ENCODE measurements around the gene XCL2. TPM values are rescaled to one million over a fixed set of nuclear protein-coding genes. Genes with fewer than 3 reads are reported as not detected.
A peak's percentile ranks its signal among the peaks of the same experiment; 100 is the strongest.

The XCL2 gene
- total and polyA plus RNA-seq, 2 experiments from 2014 or later, result 0.35 TPM; not detected in 1

- DNase-seq (ENCODE audit: low read depth in 1 of 2, low spot score in 1 of 2), result no peak
- Histone ChIP-seq H3K9me3 (ENCODE audit: low read depth) (no peaks in the 10 kb centered on the region), H3K27ac (peak overlapping the region; percentile 97), H3K36me3 (no peaks in the 10 kb centered on the region), H3K4me1 (ENCODE audit: low read depth) (peaks cover 53% of the 10 kb centered on the region), H3K27me3 (no peaks in the 10 kb centered on the region), H3K4me3 (no peak overlapping the region)
- TF ChIP-seq CTCF (IDR thresholded peaks at IDR 0.05; ENCODE audit: low read depth, low read length), result no peak
Measured at GRCh38 chr1:168499688-168500049, 44.1 kb downstream of the XCL2 start.

- H3K4me3 ChIP-seq, result no peak overlapping the region
- no peak for TF ChIP-seq CTCF (IDR thresholded peaks at IDR 0.05; ENCODE audit: low read depth, low read length)
- no peaks in the 10 kb centered on the region for H3K27me3 ChIP-seq
- H3K36me3 ChIP-seq, result no peaks in the 10 kb centered on the region
- peaks cover 53% of the 10 kb centered on the region for H3K4me1 ChIP-seq (ENCODE audit: low read depth)
- no peaks in the 10 kb centered on the region for H3K9me3 ChIP-seq (ENCODE audit: low read depth)
- DNase-seq (ENCODE audit: low read depth in 1 of 2, low spot score in 1 of 2), result peak in 1 of 2 donors; percentile 52
- H3K27ac ChIP-seq, result peak overlapping the region; percentile 97
Measured at GRCh38 chr1:168498956-168499687, 44.7 kb downstream of the XCL2 start.

GRCh38 chr1:168498159-168498631 is 45.6 kb downstream of the XCL2 start:
- no peak overlapping the region for H3K4me3 ChIP-seq
- TF ChIP-seq CTCF (IDR thresholded peaks at IDR 0.05; ENCODE audit: low read depth, low read length), result no peak
- H3K27me3 ChIP-seq, result no peaks in the 10 kb centered on the region
- DNase-seq (ENCODE audit: low read depth in 1 of 2, low spot score in 1 of 2), result peak; percentile 87 to 95
- H3K4me1 ChIP-seq (ENCODE audit: low read depth), result peaks cover 53% of the 10 kb centered on the region
- H3K36me3 ChIP-seq, result no peaks in the 10 kb centered on the region
- H3K27ac ChIP-seq, result peak overlapping the region; percentile 97
- H3K9me3 ChIP-seq (ENCODE audit: low read depth), result no peaks in the 10 kb centered on the region

- H3K4me3 ChIP-seq, result no peak overlapping the region
- DNase-seq (ENCODE audit: low read depth in 1 of 2, low spot score in 1 of 2), result peak in 1 of 2 donors; percentile 27
- peak overlapping the region; percentile 97 for H3K27ac ChIP-seq
- no peaks in the 10 kb centered on the region for H3K27me3 ChIP-seq
- no peak for TF ChIP-seq CTCF (IDR thresholded peaks at IDR 0.05; ENCODE audit: low read depth, low read length)
- H3K4me1 ChIP-seq (ENCODE audit: low read depth), result peaks cover 53% of the 10 kb centered on the region
- H3K36me3 ChIP-seq, result no peaks in the 10 kb centered on the region
- no peaks in the 10 kb centered on the region for H3K9me3 ChIP-seq (ENCODE audit: low read depth)
Measured at GRCh38 chr1:168497376-168497950, 46.3 kb downstream of the XCL2 start.

GRCh38 chr1:168491527-168492164 is 52.2 kb downstream of the XCL2 start:
- TF ChIP-seq CTCF (IDR thresholded peaks at IDR 0.05; ENCODE audit: low read depth, low read length), result no peak
- H3K4me1 ChIP-seq (ENCODE audit: low read depth), result peaks cover 15% of the 10 kb centered on the region
- no peak overlapping the region for H3K4me3 ChIP-seq
- no peaks in the 10 kb centered on the region for H3K27me3 ChIP-seq
- no peak for DNase-seq (ENCODE audit: low read depth in 1 of 2, low spot score in 1 of 2)
- H3K9me3 ChIP-seq (ENCODE audit: low read depth), result no peaks in the 10 kb centered on the region
- no peaks in the 10 kb centered on the region for H3K36me3 ChIP-seq
- H3K27ac ChIP-seq, result peak overlapping the region; percentile 43

Other genes with a start within 250 kb of the XCL2 start
- 0.53 and 0.54 TPM in 2 replicates for gene XCL1, start 32.6 kb upstream of the XCL2 start, total RNA-seq
- 1.6 and 2.0 TPM in 2 replicates for gene XCL1, start 32.6 kb upstream of the XCL2 start, polyA plus RNA-seq
- not detected in 2 replicates for gene DPT, start 185.2 kb upstream of the XCL2 start, total RNA-seq
- gene DPT, start 185.2 kb upstream of the XCL2 start, polyA plus RNA-seq, result not detected in 2 replicates

Measured in cardiac muscle cell (in vitro differentiated cells and primary cell).